ACC112 (cell line): ENCODE measurements around the gene CLDN15.

Source experiments
- H2AFZ ChIP-seq: fragments of 200-600 bp; sonication (generic); one replicate; pipeline ENCODE4 v1.6.0; 2017; ENCODE audit warnings: antibody characterized with exemption, low read length; ENCODE audit not compliant: unreplicated experiment
- H3K27ac ChIP-seq: fragments of 200-600 bp; sonication (generic); 2 replicates; pipeline ENCODE4 v1.5.1; 2014; ENCODE audit warnings: low read depth, mild to moderate bottlenecking, antibody characterized with exemption, low read length, moderate library complexity
- H3K27me3 ChIP-seq: fragments of 200-600 bp; sonication (generic); 2 replicates; pipeline ENCODE4 v1.6.1; 2014; ENCODE audit warnings: mild to moderate bottlenecking, antibody characterized with exemption, low read length, moderate library complexity, mixed read lengths; ENCODE audit not compliant: insufficient read depth
- H3K36me3 ChIP-seq: fragments of 200-600 bp; sonication (generic); 2 replicates; pipeline ENCODE4 v1.6.1; 2016; ENCODE audit warnings: mild to moderate bottlenecking, antibody characterized with exemption, low read length, moderate library complexity, mixed read lengths; ENCODE audit not compliant: insufficient read depth
- H3K4me1 ChIP-seq: fragments of 200-600 bp; sonication (generic); one replicate; pipeline ENCODE4 v1.6.1; 2016; ENCODE audit warnings: low read length, mixed read lengths; ENCODE audit not compliant: insufficient read depth, unreplicated experiment, control insufficient read depth
- H3K4me3 ChIP-seq: fragments of 200-600 bp; sonication (generic); 2 replicates; pipeline ENCODE4 v1.5.1; 2014; ENCODE audit warnings: mild to moderate bottlenecking, low read depth, low read length
- H3K79me2 ChIP-seq: fragments of 200-600 bp; sonication (generic); one replicate; pipeline ENCODE4 v1.6.0; 2016; ENCODE audit warnings: low read length; ENCODE audit not compliant: control insufficient read depth, unreplicated experiment, insufficient read depth

The CLDN15 gene

GRCh38 chr7:101195884-101196283, 41.7 kb downstream of the CLDN15 start:
- H3K4me1 ChIP-seq: no peaks in the 10 kb centered on the region
- H3K27ac ChIP-seq: no peak overlapping the region
- H3K4me3 ChIP-seq: no peak overlapping the region
- H3K36me3 ChIP-seq: no peaks in the 10 kb centered on the region
- peaks cover 10% of the 10 kb centered on the region for H3K27me3 ChIP-seq
- H3K79me2 ChIP-seq: no peaks in the 10 kb centered on the region
- H2AFZ ChIP-seq: no peak overlapping the region

- Histone ChIP-seq H3K36me3 (no peaks in the 10 kb centered on the region), H3K4me3 (no peak overlapping the region), H3K27ac (no peak overlapping the region), H3K4me1 (peaks cover 6% of the 10 kb centered on the region), H2AFZ (no peak overlapping the region), H3K27me3 (no peaks in the 10 kb centered on the region), H3K79me2 (no peaks in the 10 kb centered on the region)
Observed at GRCh38 chr7:101189109-101189508, 48.5 kb downstream of the CLDN15 start.

GRCh38 chr7:101186844-101187428, 50.7 kb downstream of the CLDN15 start:
- Histone ChIP-seq H2AFZ (no peak overlapping the region), H3K27me3 (peaks cover 3% of the 10 kb centered on the region; the same call in 1 of the 2 replicates), H3K27ac (no peak overlapping the region), H3K4me3 (no peak overlapping the region), H3K4me1 (peaks cover 6% of the 10 kb centered on the region), H3K79me2 (no peaks in the 10 kb centered on the region), H3K36me3 (no peaks in the 10 kb centered on the region)

- Histone ChIP-seq H3K36me3 (no peaks in the 10 kb centered on the region), H3K79me2 (no peaks in the 10 kb centered on the region), H3K27me3 (peaks cover 4% of the 10 kb centered on the region; the same call in 1 of the 2 replicates), H3K4me1 (peaks cover 6% of the 10 kb centered on the region), H3K4me3 (no peak overlapping the region), H3K27ac (no peak overlapping the region), H2AFZ (no peak overlapping the region)
Observed at GRCh38 chr7:101186194-101186593, 51.4 kb downstream of the CLDN15 start.

GRCh38 chr7:101185258-101185839, 52.3 kb downstream of the CLDN15 start:
- Histone ChIP-seq H2AFZ (no peak overlapping the region), H3K27ac (no peak overlapping the region), H3K27me3 (peaks cover 11% of the 10 kb centered on the region), H3K79me2 (no peaks in the 10 kb centered on the region), H3K36me3 (no peaks in the 10 kb centered on the region), H3K4me1 (peaks cover 6% of the 10 kb centered on the region), H3K4me3 (no peak overlapping the region)
